ENCODE measurements around the gene TSSK2. TPM values are rescaled to one million over a fixed set of nuclear protein-coding genes. Genes with fewer than 3 reads are reported as not detected.

TSSK2 gene
- total RNA-seq, 4 donors from 2014 or later: 0.59 to 0.94 (median 0.78) TPM; not detected in 1

GRCh38 chr22:19085233-19085718, 45.8 kb upstream of the TSSK2 start:
- no peak for DNase-seq
- TF ChIP-seq, protein P1, sequence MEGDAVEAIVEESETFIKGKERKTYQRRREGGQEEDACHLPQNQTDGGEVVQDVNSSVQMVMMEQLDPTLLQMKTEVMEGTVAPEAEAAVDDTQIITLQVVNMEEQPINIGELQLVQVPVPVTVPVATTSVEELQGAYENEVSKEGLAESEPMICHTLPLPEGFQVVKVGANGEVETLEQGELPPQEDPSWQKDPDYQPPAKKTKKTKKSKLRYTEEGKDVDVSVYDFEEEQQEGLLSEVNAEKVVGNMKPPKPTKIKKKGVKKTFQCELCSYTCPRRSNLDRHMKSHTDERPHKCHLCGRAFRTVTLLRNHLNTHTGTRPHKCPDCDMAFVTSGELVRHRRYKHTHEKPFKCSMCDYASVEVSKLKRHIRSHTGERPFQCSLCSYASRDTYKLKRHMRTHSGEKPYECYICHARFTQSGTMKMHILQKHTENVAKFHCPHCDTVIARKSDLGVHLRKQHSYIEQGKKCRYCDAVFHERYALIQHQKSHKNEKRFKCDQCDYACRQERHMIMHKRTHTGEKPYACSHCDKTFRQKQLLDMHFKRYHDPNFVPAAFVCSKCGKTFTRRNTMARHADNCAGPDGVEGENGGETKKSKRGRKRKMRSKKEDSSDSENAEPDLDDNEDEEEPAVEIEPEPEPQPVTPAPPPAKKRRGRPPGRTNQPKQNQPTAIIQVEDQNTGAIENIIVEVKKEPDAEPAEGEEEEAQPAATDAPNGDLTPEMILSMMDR (IDR thresholded peaks at IDR 0.05): peak in 1 of 6 experiments; percentile 14
- no peak for TF ChIP-seq POLR2A (IDR thresholded peaks at IDR 0.05)
- Histone ChIP-seq H3K27ac (no peak overlapping the region), H3K4me1 (peaks cover 0 to 20% of the 10 kb centered on the region in 2 donors), H3K4me3 (replicated peaks in 1 of 3) (no peak overlapping the region), H3K27me3 (no peaks in the 10 kb centered on the region), H3K36me3 (no peaks in the 10 kb centered on the region), H3K9me3 (no peaks in the 10 kb centered on the region)
- 56 to 60% methylated on average over 1 of the region's 1 CpG for WGBS, 2 donors
- intact Hi-C loops (cut with DNase I): no loop called here

DNA sequence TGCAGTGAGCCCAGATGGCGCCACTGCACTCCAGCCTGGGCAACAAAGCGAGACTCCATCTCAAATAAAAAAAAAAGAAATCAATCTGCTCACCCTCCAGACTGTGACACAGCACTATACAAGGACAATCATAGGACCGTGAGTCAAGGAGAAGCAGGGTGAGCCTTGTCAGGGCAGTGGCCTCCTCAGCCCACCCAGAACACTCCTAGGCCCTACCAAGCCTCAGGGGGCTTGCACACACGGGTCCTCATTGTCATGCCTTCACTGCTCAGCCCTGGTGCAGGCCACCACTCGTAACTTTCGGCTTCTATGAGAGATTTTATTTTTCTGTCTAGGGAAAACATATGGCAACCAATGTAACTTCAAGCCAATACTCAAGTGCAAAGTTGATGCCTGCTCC, 44.7 kb upstream of the TSSK2 start:
- TF ChIP-seq, protein P1 (IDR thresholded peaks at IDR 0.05): no peak
- no peak for TF ChIP-seq POLR2A (IDR thresholded peaks at IDR 0.05)
- WGBS, 2 donors: 96 to 97% methylated on average over 6 of the region's 6 CpGs

GRCh38 chr22:19086896-19087295, 44.2 kb upstream of the TSSK2 start:
- H3K9me3 ChIP-seq: no peaks in the 10 kb centered on the region
- H3K36me3 ChIP-seq: no peaks in the 10 kb centered on the region
- H3K4me3 ChIP-seq (replicated peaks in 1 of 3): no peak overlapping the region
- H3K27ac ChIP-seq: no peak overlapping the region
- no peak for TF ChIP-seq POLR2A (IDR thresholded peaks at IDR 0.05)
- TF ChIP-seq, protein P1 (IDR thresholded peaks at IDR 0.05): no peak
- intact Hi-C loops (cut with DNase I): no loop called here
- peaks cover 0 to 20% of the 10 kb centered on the region in 2 donors for H3K4me1 ChIP-seq
- H3K27me3 ChIP-seq: no peaks in the 10 kb centered on the region
- DNase-seq: no peak
- 90 to 92% methylated on average over 3 of the region's 3 CpGs for WGBS, 2 donors

More for the DNA sequence above, 44.7 kb upstream of the TSSK2 start:
- DNase-seq: no peak
- Histone ChIP-seq H3K27ac (no peak overlapping the region), H3K27me3 (no peaks in the 10 kb centered on the region), H3K4me3 (replicated peaks in 1 of 3) (no peak overlapping the region), H3K36me3 (no peaks in the 10 kb centered on the region), H3K4me1 (peaks cover 0 to 20% of the 10 kb centered on the region in 2 donors), H3K9me3 (no peaks in the 10 kb centered on the region)
- intact Hi-C loops (cut with DNase I): no loop called here

DNA sequence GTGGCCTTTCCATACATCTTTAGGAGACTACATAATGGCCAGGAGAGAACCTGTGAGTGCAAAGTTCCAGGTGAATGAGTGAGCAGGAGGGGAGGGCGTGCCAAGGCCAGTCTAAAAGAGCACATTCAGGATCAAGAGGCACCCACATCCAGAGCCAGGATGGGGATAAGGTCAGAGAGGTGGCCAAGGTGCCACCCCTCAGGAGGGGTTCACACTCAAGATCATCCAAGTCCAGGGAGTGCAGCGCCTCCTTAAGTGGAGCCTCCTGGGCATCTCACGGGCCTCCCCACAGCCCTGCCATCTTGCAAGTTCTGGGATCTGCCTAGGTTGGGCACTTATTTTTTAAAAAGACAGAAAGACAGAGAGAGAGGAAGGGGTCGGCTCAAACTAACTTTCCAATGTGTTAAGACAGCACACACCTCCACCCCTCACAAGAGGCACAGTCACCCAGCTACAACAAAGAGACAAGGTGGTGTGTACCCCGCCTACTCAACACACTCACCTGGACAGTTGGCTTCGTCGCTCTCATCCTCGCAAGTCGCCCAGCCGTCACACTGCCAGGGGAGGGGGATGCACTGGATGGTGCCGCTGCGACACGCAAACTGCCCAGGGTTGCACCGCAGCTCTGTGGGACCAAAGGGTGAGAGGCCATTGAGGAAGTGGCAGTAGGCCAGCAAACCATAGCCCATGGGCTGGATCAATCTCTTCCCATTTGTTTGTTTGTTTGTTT, 42.1 kb upstream of the TSSK2 start:
- no peak for DNase-seq

DNA sequence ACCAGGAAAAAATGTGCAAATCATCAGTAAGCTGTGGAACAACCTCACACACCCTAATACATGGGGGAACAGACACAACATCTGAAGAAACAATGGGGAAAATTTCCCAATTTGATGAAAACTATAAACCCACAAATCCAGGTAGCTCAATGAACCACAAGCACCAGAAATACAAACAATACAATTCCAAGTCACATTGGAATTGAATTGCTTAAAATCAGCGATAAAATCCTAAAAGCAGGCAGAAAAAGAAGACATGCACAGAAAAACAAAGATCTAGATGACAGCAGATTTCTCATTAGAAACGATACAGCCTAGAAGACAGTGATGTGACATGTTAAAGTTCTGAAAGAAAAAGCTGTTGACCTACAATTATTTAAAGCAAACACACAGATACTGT, 40.9 kb upstream of the TSSK2 start:
- intact Hi-C loops (cut with DNase I): no loop called here
- WGBS, 2 donors: 93 to 98% methylated on average over 2 of the region's 2 CpGs
- H3K4me1 ChIP-seq: peaks cover 0 to 19% of the 10 kb centered on the region in 2 donors
- H3K36me3 ChIP-seq: no peaks in the 10 kb centered on the region
- TF ChIP-seq, protein P1 (IDR thresholded peaks at IDR 0.05): no peak
- no peak for TF ChIP-seq POLR2A (IDR thresholded peaks at IDR 0.05)
- no peak overlapping the region for H3K27ac ChIP-seq
- DNase-seq: no peak
- H3K4me3 ChIP-seq (replicated peaks in 1 of 3): no peak overlapping the region
- no peaks in the 10 kb centered on the region for H3K9me3 ChIP-seq
- H3K27me3 ChIP-seq: no peaks in the 10 kb centered on the region

More for the DNA sequence above, 42.1 kb upstream of the TSSK2 start:
- H3K27ac ChIP-seq: no peak overlapping the region
- H3K4me1 ChIP-seq: peaks cover 0 to 20% of the 10 kb centered on the region in 2 donors
- 91 to 97% methylated on average over 14 of the region's 14 CpGs for WGBS, 2 donors
- H3K4me3 ChIP-seq (replicated peaks in 1 of 3): no peak overlapping the region
- no peaks in the 10 kb centered on the region for H3K9me3 ChIP-seq
- no peaks in the 10 kb centered on the region for H3K27me3 ChIP-seq
- TF ChIP-seq, protein P1 (IDR thresholded peaks at IDR 0.05): no peak
- no peak for TF ChIP-seq POLR2A (IDR thresholded peaks at IDR 0.05)
- intact Hi-C loops (cut with DNase I): no loop called here
- no peaks in the 10 kb centered on the region for H3K36me3 ChIP-seq

Measured in thyroid gland (tissue), 4 donors.